SU-DHL-6 (cell line): ENCODE data around the gene DROSHA.

Experiments used
- H2AFZ ChIP-seq: fragments of 200-600 bp; sonication (generic); 2 replicates; pipeline ENCODE4 v1.6.1; 2014; ENCODE audit warnings: low read depth, mild to moderate bottlenecking, moderate library complexity, mixed read lengths, antibody characterized with exemption, low read length; ENCODE audit not compliant: severe bottlenecking
- H3F3A ChIP-seq: fragments of 200-600 bp; shearing (Covaris generic); 2 replicates; pipeline ENCODE4 v1.6.0; 2016; ENCODE audit warnings: antibody characterized with exemption, mild to moderate bottlenecking; ENCODE audit not compliant: insufficient read depth
- H3K27ac ChIP-seq: fragments of 200-600 bp; sonication (generic); 2 replicates; pipeline ENCODE4 v1.5.1; 2016; ENCODE audit warnings: low read depth, mild to moderate bottlenecking, low read length, moderate library complexity, mixed read lengths
- H3K27me3 ChIP-seq: fragments of 200-600 bp; sonication (generic), shearing (Covaris generic); 2 replicates; pipeline ENCODE4 v1.6.0; 2014; ENCODE audit warnings: mild to moderate bottlenecking, low read length
- H3K36me3 ChIP-seq: fragments of 200-600 bp; sonication (generic); 2 replicates; pipeline ENCODE4 v1.6.1; 2014; ENCODE audit warnings: mild to moderate bottlenecking, low read length, mixed read lengths
- H3K4me2 ChIP-seq: fragments of 300-600, 200-600 bp; shearing (Covaris generic), sonication (generic); 2 replicates; pipeline ENCODE4 v1.6.0; 2014; ENCODE audit warnings: low read length, low read depth, mild to moderate bottlenecking; ENCODE audit not compliant: poor library complexity, severe bottlenecking
- H3K4me3 ChIP-seq: fragments of 200-600 bp; sonication (generic); 2 replicates; pipeline ENCODE4 v1.5.1; 2014; ENCODE audit warnings: antibody characterized with exemption, low read length, mild to moderate bottlenecking, mixed read lengths; ENCODE audit not compliant: insufficient read depth, poor library complexity, severe bottlenecking
- H3K79me2 ChIP-seq: fragments of 200-600 bp; sonication (generic); 2 replicates; pipeline ENCODE4 v1.6.1; 2014; ENCODE audit warnings: mild to moderate bottlenecking, low read length, moderate library complexity; ENCODE audit not compliant: insufficient read depth
- H3K9ac ChIP-seq: fragments of 200-600 bp; sonication (generic); 2 replicates; pipeline ENCODE4 v1.7.0; 2014; ENCODE audit warnings: mild to moderate bottlenecking, low read length
- H3K9me2 ChIP-seq: fragments of 200-600 bp; sonication (generic); replicated peaks from 2 replicates; pipeline ENCODE4 v1.6.1; 2014; ENCODE audit warnings: low read length; ENCODE audit not compliant: insufficient read depth
- H3K9me3 ChIP-seq: fragments of 200-600 bp; sonication (generic); 2 replicates; pipeline ENCODE4 v1.6.1; 2014; ENCODE audit warnings: low read length, mixed read lengths; ENCODE audit not compliant: insufficient read depth
- H4K20me1 ChIP-seq: fragments of 200-600 bp; sonication (generic); 2 replicates; pipeline ENCODE4 v1.6.1; 2014; ENCODE audit warnings: low read depth, mild to moderate bottlenecking, antibody characterized with exemption, low read length, moderate library complexity, mixed read lengths
- EZH2phosphoT487 ChIP-seq: fragments of 200-600 bp; sonication (generic), shearing (Covaris generic); conservative IDR thresholded peaks from 2 replicates; pipeline ENCODE4 v1.6.1; 2018; ENCODE audit warnings: mild to moderate bottlenecking, antibody characterized with exemption, low read length, moderate library complexity, mixed read lengths
- TF ChIP-seq, protein P1 (sequence below): fragments of 200-600 bp; sonication (generic); IDR thresholded peaks from one replicate; pipeline ENCODE4 v1.5.1; 2017; ENCODE audit warnings: antibody characterized with exemption, mild to moderate bottlenecking, low read length, moderate library complexity; ENCODE audit not compliant: insufficient read depth, poor library complexity, severe bottlenecking

DROSHA gene

GRCh38 chr5:31485376-31486207 lies 46.3 kb downstream of the DROSHA start:
- no peaks in the 10 kb centered on the region for H3K79me2 ChIP-seq
- no peak overlapping the region for H3K27ac ChIP-seq
- peaks cover 35% of the 10 kb centered on the region; the same call in 1 of the 2 replicates for H3K36me3 ChIP-seq
- H3K9me2 ChIP-seq: no peaks in the 10 kb centered on the region
- H3K4me3 ChIP-seq: no peak overlapping the region
- no peaks in the 10 kb centered on the region for H3K9me3 ChIP-seq
- no peak overlapping the region for H3K9ac ChIP-seq
- H3K27me3 ChIP-seq: no peaks in the 10 kb centered on the region
- no peaks in the 10 kb centered on the region for H4K20me1 ChIP-seq
- no peak overlapping the region for H2AFZ ChIP-seq
- no peaks in the 10 kb centered on the region for H3F3A ChIP-seq
- H3K4me2 ChIP-seq: no peak overlapping the region
- TF ChIP-seq, protein P1, sequence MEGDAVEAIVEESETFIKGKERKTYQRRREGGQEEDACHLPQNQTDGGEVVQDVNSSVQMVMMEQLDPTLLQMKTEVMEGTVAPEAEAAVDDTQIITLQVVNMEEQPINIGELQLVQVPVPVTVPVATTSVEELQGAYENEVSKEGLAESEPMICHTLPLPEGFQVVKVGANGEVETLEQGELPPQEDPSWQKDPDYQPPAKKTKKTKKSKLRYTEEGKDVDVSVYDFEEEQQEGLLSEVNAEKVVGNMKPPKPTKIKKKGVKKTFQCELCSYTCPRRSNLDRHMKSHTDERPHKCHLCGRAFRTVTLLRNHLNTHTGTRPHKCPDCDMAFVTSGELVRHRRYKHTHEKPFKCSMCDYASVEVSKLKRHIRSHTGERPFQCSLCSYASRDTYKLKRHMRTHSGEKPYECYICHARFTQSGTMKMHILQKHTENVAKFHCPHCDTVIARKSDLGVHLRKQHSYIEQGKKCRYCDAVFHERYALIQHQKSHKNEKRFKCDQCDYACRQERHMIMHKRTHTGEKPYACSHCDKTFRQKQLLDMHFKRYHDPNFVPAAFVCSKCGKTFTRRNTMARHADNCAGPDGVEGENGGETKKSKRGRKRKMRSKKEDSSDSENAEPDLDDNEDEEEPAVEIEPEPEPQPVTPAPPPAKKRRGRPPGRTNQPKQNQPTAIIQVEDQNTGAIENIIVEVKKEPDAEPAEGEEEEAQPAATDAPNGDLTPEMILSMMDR: no peak
- no peak for TF ChIP-seq EZH2phosphoT487

DNA sequence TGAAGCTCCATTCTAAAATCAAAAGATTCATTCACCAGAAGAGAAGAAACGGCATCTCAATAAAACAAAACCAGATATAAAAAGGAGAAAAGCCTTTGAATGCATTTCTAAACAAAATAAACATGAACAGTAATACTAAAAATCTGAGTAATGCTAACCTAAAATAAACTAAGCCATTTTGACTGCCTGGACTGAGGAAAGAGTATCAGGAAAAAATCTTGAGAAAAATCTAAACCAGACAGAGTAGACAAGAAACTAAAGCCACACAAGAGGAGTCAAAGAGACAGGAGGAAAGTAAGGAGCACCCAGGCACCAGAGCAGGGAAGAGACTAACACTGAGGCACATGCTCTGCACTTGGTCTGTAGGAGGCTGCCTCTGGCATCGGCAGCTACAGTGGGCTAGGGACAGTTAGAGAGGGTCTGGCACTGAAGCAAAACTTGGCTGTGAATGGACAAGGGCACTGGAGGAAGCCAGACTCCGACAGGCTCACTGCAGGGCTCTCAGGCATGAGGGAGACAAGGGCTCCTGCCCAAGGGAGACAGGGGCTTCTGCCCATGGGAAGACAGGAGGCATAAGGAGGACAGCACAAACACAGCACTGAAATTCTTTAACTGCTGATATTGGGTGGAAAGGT lies 50.2 kb downstream of the DROSHA start:
- Histone ChIP-seq H3K9me2 (no peaks in the 10 kb centered on the region), H3K27ac (no peak overlapping the region), H3K36me3 (peaks cover 34% of the 10 kb centered on the region; the same call in 1 of the 2 replicates), H3K27me3 (no peaks in the 10 kb centered on the region), H3K9ac (no peak overlapping the region), H4K20me1 (no peaks in the 10 kb centered on the region), H3K4me2 (no peak overlapping the region), H3F3A (no peaks in the 10 kb centered on the region), H3K79me2 (no peaks in the 10 kb centered on the region), H2AFZ (no peak overlapping the region), H3K9me3 (no peaks in the 10 kb centered on the region), H3K4me3 (no peak overlapping the region)
- TF ChIP-seq, protein P1: no peak
- no peak for TF ChIP-seq EZH2phosphoT487

DNA sequence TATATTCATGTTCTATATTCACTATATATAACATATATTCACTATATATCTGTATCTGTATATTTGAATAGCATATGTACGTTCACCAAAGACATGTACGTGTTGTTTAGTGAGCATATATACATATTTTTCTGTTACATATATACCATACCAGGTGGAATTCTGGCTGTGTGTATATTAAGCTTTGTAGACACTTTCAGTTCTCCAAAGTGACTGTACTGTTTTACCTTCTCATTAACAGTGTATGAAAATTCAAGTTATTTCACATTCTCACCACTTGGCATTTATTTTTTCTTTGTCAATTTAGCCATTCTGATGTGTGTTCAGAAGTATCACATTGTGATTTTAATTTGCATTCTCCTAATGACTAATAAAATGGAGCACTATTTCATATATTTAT lies 52.2 kb downstream of the DROSHA start:
- Histone ChIP-seq H3K9me3 (no peaks in the 10 kb centered on the region), H3K27me3 (no peaks in the 10 kb centered on the region), H3K36me3 (peaks cover 26% of the 10 kb centered on the region; the same call in 1 of the 2 replicates), H3K79me2 (no peaks in the 10 kb centered on the region), H3K4me2 (no peak overlapping the region), H3K9me2 (no peaks in the 10 kb centered on the region), H3K9ac (no peak overlapping the region), H4K20me1 (no peaks in the 10 kb centered on the region), H3K4me3 (no peak overlapping the region), H3F3A (no peaks in the 10 kb centered on the region), H2AFZ (no peak overlapping the region), H3K27ac (no peak overlapping the region)
- TF ChIP-seq, protein P1: no peak
- TF ChIP-seq EZH2phosphoT487: no peak
